Measurements from ENCODE around the gene MED22.
"Not testable (repeated sequence)": the region's sequence is repeated elsewhere in the genome, so short reads cannot be mapped to it uniquely, and the experiment has no call there.

MED22 gene

DNA sequence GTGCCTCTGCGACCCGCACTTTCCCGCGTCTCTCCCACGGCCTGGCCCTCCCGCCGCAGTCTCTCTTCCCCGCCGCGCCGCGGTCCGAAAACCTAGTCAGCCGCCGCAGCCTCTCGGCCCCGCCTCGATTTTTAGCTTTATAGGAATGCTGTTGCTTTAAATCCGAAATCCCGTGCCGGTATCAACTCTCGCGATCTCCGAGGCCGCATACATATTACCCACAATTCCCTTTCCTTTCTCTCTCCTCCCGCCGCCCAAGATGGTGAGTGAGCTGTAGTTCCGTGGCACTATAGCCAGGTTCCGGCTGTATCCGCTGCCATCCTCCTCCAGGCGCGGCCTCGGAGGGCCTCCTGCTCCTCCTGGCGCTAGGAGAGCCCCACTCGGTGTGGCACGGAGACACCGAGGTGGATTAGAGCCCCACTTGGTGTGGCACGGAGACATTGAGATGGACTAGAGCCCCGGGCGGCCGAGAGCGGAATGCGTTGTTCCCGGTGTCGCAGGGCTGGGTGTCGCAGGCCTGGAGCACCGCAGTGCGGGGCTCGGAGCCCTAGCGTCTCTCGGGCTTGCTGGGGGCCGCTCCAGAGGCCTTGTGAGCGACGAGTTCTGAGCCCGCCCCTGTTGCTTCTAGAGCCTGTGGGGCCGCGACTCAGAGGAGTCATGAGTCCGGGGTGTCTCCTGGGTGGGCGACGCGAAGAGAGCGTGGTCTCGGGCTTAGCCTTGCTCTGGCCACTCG is at the start of gene MED22, which contains the start of gene RPL7A:
Gene MED22, minus strand, starts transcription at position 147 of the 733 bp plus-strand sequence. CDS start 1,469 bp downstream, outside the sequence.
Gene RPL7A, plus strand, starts transcription at position 234 of the 733 bp plus-strand sequence. Its CDS starts 26 bp downstream, at position 260.
- peak; percentile 96 for DNase-seq

DNA sequence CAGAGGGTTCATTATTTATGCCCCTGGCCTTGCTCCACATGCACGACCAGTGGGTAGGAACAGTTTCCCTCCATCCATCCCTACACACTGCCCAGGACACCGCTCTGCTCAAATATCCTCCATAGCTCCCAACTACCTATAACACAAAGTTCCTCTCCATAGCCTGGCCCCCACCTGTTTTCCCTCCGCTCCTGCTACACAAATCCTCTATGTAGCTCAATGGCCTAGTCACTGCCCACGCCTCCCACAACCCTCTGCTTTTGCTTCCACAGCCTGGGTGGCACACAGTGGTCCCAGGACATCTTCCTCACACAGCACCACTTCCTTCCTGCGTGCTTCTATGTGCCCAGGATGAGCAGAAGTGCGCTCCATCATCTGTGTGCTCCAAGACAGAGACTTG is 49.4 kb upstream of the MED22 start:
- no peak for DNase-seq

DNA sequence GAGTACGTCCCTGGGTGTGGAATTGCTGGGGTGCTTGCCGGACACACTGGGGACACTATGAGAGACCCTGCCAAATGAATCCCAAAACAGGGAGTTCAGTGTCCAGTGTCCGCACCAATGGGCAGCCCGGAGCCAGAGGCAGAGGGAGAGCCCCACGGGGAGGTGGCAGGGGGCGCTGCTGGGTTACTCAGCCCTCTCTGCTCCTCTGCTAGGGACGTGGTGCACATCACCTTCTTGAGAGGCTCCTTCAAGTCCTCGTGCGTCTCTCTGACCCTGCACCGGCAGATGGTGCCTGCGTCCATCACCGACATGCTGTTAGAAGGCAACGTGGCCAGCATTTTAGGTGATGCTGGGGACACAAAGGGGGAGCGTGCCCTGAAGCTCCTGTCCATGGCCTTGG is 49.0 kb upstream of the MED22 start:
- no peak for DNase-seq

DNA sequence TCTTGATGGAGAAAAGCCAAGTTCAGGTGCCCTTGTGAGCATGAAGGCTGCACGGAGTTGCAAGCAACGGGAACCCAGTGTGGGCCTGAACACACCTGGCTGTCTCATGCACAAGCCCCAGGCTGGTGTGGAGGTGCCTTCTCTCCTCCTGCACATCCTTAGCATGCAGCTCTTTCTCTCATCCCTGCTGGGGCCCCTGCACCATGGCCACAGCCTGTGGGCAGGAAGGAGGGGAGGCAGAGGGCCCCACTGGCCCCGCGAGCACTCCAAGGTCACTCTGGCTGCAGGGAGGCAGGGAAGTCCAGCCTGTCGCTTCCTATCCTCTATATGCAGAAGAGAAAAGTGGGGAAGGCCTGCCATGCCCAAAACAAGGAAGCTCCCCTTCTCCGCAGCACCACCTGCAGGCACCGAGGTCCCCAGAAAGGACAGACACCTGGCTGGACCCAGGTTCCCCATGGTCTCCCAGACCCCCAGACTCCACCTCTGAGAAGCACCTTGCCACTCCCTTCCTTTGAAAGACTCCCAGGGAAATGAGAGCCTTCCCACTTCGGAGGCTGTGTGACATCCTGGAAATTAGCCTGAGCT is 46.8 kb upstream of the MED22 start:
- no peak for DNase-seq

DNA sequence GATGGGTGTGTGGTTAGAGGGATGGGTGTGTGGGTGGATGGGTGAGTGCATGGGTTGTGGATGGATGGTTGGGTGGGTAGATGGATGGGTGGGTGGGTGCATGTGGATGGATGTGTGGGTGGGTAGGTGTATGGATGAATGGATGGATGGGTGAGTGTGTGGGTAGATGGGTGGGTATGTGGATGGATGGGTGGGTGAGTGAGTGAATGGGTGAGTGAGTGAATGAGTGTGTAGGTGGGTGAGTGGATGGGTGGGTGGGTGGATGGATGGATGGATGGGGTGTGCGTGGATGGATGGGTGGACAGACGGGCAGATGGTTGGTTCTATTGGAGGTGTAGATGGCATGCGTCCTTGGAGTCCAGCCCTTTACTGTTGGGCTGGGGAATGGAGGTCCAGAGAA is 45.5 kb upstream of the MED22 start:
- DNase-seq, result no peak

DNA sequence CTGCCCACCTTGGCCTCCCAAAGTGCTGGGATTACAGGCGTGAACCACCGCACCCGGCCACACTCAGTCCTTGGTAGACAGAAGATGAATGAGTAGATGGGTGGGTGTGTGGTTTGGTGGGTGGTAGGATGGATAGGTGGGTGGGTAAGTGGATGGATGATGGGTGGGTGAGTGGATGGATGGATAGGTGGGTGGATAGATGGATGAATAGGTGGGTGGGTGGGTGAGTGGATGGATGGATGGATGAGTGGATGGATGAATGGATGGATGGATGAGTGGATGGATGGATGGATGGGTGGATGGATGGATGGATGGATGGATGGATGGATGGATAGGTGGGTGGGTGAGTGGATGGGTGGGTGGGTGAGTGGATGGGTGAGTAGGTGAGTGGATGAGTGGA is 44.4 kb upstream of the MED22 start:
- not testable (repeated sequence) for DNase-seq

DNA sequence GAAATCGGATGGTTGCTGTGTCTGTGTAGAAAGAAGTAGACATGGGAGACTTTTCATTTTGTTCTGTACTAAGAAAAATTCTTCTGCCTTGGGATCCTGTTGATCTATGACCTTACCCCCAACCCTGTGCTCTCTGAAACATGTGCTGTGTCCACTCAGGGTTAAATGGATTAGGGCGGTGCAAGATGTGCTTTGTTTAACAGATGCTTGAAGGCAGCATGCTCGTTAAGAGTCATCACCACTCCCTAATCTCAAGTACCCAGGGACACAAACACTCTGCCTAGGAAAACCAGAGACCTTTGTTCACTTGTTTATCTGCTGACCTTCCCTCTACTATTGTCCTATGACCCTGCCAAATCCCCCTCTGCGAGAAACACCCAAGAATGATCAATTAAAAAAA is 43.5 kb upstream of the MED22 start:
- DNase-seq, result not testable (repeated sequence)

DNA sequence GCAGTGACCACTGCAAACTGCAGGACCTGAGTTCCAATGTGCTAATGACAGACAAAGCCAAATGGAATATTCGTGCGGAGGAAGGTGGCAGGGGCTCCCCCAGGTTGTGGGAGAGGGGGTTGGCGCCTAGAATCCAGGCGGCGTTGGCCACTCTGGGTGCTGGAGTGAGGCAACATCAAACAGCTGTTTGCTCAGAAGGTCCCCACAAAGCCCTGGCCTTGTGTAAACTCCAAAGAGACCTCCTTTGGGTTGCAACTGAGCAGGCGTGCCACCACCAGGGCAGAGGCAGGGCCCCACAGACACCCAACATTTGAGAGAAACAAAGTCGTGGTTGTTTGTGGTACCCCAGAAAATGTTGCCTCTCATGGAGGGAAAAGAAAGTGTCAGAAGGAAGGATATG is 42.8 kb upstream of the MED22 start:
- DNase-seq, result no peak

DNA sequence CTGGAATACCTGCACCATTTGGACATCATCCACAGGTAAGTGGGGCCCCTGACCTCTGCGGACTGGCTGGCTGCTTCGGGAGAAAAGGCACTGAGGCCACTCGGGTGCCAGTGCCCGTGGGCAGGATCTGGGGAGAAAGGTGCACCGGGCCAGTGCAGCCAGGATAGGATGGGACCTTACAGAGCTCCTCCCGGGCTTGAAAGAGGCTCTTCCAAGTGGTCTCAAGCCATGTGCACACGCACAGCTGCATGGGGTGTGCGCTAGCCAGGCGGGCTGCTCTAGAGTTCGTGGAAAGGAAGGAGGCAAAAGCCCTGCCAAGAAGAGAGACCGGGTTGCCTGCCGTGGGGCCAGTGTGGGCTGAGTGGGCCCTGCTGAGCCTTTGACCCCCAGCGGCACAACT is 41.6 kb upstream of the MED22 start:
- no peak for DNase-seq

DNA sequence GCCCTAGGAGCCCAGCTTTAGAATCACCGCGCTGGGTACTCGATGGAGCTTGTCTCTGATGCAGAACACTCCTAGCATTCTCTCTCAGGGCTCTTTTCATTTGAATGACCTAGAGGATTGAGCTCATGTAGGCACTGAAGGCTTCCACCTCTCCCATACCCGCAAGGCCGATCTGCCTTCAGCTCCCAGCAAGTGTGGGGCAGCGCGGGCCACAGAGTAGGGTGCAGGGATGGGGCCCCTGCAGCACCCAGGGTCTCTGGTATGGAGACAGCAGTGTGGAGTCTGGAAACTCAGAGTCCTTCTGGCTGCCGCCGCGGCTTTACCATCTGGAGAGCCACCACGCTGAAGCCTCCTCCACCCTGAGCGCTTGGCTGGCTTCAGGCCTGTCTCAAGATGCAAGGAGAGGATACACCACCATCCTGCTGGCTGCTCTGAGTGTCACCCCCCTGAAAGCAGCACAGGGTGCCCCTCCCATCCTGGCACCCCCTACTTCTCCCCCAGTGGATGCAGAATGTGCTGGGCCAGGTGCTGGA is 41.2 kb upstream of the MED22 start:
- DNase-seq, result no peak

DNA sequence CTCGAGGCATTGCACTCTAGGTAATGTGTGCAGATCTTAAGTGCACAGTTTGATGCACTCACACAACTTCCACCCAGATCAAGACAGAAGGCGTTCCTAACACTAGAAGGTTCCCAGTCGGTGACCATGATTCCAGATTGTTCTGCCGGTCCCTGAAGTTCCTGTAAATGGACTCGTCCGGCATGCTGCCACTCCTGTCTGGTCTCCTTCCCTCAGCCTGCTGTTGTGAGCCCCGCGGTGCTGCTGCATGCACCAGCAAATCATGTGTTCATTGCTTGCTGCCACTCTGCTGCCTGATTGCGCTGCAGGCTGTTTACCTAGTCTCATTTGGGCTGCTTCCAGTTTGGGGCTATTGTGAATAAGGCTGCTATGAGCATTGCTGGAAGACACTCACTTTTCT is 39.7 kb upstream of the MED22 start:
- DNase-seq, result no peak

DNA sequence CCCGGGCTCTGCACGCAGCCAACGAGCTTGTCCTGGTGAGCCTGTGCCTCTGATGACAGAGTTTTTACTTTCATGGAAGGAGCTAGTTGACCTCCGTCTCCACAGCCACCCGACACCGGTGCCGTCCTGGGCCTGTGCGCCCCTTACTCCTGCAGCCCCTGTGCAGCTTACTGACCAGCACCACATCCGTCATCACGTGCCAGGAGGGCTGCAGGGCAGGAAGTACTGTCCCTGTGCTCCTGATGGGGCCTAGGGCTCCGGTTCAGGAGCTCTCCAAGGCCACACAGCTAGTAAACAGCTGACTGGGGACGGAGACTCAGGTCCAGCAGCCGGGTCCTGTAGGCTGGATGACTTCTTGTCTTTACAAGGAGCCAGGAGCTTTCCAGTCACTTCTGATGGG is 38.4 kb upstream of the MED22 start:
- no peak for DNase-seq

DNA sequence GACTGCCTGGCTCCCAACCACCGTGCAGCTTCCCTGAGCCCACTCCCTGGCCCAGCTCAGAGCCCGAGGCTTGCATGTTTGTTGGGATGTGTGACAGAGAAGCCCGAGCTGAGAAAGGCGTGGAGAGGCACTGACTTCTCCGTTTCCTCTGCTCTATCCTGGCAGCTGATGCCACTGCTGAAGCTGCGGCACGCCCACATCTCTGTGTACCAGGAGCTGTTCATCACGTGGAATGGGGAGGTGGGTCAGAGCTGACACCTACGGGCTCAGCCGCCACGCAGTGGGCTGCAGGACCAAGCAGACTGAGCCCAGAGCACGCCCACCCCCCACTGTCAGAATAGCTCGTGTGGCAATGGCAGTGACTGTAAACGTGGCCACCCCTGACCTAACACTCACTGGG is 37.5 kb upstream of the MED22 start:
- no peak for DNase-seq

DNA sequence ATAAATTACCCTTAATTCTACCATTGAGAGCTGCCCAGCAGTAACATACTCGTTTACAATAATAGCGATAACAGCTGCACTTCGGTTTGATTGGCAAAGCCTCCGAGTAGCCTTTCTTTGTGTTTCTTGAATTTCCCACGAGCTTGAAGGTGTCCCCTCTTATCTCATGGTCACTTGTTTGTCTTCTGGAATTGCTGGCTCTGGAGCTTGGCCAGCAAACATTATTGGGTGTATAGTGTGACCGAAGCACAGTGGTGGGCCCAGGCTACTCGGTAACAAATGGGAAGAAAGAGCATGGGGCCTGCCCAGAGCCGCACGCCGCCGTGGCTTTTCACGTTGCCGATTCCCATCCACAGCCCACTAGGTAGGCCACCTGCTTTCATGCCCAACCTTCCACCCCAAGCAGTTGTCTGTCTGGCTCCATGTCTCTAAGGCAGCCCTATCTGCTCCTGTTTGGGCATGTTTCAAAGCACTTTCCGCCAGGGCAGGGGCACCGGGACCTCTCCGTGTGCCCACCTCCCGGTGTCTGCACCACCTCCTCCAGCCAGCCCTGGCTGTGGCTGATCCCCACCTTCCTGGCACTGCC is 36.9 kb upstream of the MED22 start:
- DNase-seq, result no peak

DNA sequence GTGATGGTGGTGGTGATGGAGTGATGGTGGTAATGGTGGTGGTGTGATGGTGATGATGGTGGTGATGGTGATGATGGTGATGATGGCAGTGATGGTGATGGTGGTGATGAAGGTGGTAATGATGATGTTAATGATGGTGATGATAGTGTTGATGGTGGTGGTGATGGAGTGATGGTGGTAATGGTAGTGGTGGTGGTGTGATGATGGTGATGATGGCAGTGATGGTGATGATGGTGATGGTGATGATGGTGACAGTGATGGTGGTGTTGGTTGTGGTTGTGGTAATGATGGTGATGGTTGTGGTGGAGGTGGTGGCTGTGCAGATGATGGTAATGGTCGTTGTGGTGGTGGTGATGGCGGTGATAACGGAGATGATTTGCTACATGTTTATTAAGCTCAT is 35.5 kb upstream of the MED22 start:
- no peak for DNase-seq

DNA sequence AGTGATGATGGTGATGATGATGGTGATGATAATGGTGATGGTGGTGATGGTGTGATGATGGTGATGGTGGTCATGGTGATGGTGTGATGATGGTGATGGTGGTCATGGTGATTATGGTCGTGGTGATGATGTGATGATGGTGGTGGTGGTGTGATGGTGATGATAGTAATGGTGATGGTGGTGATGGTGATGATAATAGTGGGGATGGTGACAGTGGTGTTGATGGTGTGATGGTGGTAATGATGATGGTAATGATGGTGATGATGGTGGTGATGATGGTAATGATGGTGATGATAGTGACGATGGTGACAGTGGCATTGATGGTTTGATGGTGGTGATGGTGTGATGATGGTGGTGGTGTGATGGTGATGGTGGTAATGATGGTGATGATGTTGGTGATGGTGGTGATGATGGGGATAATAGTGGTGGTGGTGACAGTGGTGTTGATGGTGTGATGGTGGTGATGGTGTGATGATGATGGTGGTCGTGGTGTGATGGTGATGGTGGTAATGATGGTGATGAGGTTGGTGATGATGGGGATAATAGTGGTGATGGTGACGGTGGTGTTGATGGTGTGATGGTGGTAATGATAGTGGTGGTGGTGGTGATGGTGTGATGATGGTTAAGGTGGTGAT is 34.7 kb upstream of the MED22 start:
- DNase-seq, result no peak

DNA sequence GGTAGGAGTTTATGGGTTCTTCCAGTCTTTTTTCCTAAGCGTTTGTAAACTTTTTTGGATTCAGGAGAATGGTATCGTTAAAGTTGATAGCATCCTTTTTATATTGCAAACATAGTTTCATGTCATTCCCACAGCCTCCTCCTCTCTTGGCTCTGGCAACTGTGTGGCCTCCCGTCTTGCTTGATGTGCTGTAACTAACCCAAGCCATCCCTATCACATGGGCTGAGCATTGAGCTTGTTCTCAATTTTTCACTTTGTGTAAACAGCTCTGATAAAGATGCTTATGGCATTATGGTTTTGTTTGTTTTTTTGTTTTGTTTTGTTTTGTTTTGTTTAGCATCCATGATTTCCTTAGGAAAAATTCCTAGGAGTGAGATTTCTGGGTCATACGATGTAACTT is 32.8 kb upstream of the MED22 start:
- no peak for DNase-seq

DNA sequence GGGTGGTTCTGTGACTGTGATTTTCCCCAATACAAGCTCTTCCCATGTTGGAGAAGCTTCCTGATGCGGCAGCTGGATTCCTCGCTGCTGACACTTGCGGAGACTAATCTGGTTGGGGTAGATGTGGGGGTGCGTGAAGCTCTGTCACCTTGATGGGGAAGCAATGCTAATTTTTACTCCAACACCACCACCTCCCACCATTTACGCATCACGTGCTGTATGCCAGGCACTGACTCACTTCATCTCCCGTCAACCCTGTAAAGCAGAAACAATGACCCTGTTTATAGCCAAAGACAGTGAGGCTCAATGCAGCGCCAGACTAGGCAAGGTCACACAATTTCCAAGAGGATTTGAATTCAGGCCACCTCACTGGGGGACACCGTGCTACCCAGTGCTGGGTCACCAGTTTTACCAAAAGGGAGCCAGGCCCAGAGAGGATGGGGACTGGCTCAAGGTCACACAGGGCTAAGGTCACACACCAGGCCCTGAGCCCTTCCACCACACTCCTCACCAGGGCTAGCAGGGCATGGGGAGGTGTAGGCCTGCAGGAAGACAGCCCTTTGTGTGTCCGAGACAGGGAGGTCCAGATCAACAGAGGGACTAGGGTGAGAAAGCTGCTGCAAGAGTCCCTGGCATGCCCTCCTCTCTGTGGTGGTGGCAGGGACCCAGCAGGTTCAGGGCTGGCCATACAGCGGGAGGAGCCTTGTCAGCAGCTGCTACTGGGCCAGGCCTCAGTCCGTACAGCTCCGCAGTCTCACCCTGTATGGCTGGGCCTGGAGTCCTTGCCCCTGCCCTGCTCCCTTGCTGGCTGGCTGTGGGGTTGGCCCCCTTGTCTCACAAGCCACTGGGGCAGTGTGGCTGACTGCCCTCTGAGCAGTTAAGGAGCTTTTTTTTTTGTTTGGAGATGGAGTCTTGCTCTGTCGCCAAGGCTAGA is 31.5 kb upstream of the MED22 start:
- DNase-seq, result no peak

DNA sequence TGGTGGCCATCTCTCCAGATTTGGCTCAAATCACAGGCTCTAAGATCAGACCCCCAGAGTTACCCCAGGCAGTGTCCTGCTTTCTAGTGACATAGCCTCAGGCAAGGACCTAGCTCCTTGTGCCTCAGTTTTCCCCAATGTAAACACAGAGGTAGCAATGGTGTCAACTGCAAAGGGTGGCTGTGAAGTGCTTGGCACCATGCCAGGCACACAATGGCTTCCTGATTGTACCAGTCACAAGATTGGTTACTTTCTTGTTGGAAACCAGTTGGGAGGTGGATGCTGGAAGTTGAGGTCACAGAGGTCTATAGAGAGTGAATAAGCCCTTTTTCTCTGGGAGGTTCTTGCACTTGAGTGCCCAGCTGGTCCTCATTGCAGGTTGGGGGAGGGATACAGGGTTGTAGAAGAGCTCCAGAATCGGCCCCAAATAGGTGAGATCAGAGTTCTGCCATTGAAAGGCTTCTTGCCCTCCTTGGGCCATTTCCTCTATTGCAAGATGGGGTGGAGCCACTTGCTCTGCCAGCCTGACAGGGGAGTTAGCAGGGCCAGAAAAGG is 30.6 kb upstream of the MED22 start:
- DNase-seq, result no peak

DNA sequence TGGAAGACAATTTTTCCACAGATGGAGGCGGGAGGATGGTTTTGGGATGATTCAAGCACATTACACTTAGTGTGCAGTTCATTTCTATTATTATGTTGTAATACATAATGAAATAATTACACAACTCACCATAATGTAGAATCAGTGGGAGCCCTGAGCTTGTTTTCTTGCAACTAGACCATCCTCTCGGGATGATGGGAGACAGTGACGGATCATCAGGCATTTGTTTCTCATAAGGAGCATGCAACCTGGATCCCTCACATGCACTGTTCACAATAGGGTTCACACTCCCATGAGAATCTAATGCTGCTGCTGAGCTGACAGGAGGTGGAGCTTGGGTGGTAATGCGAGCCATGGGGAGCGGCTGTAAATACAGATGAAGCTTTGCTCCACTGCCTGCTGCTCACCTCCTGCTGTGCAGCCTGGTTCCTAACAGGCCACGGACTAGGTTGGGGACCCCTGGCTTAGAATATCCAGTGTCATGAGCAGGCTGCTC is 29.8 kb upstream of the MED22 start:
- DNase-seq, result no peak

DNA sequence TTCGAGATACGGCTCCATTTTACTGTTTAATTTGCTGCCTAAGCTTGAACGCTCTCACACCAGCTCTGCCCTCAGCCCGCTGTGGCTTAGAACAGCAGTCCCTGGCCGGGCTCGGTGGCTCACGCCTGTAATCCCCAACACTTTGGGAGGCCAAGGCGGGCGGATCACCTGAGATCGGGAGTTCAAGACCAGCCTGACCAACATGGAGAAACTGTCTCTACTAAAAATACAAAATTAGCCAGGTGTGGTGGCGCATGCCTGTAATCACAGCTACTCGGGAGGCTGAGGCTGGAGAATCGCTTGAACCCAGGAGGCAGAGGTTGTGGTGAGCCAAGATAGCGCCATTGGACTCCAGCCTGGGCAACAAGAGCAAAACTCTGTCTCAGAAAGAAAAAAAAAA is 29.3 kb upstream of the MED22 start:
- not testable (repeated sequence) for DNase-seq
